ENCODE results near the gene HOXD9.

HOXD9 gene

DNA sequence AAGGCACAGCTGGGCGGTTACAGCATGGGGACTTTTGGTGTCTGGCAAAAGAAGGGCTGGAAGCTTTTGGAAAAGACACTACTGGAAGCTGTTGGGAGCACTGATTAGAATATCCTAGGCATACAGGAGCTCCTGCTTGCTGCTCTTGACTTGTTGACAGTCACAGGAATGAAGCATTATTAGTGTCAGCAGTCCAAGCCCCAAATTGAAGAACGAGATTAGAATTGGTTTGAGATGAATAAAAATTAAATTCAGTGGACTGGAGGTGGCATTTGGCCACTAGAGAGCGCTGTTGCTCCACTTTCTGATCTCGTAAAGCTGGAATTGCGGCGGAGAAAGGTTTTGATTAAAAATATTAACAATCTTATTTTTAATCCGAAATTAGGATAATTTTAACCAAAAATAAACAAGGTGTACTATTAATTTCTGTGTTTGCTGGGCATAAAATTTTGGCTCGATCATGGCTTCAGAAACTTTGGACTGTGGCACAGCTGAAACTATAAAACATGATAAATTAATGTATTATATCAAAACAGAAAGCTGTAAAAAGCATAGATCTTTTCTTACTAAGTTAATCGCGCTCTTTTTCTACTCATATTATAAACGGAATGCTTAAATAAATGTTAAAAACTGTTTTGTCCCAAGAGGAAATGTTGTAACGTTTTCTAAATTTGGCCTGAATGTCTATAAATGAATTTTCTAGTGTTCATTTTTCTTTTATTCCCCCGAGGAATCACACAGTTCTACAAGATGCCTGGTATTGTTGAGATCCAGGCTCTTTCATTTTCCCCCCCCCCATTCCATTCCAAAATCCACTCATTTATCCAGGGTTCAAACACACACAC is 4.6 kb downstream of the HOXD9 start:
- DNase-seq, result peak; percentile 83

DNA sequence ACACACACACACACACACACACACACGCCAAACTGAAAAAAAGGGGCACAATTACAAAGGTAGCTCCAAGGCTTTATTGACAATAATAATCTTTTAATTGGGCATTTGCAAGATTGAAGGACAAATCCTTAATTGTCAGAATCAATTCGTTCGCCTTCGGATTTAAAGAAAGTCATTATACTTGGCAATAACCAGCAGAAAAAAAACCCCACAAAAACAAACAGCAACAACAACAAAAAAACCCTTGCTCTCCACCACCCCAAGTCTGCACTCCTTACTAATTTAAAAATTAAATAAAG is 5.2 kb downstream of the HOXD9 start:
- no peak for DNase-seq

DNA sequence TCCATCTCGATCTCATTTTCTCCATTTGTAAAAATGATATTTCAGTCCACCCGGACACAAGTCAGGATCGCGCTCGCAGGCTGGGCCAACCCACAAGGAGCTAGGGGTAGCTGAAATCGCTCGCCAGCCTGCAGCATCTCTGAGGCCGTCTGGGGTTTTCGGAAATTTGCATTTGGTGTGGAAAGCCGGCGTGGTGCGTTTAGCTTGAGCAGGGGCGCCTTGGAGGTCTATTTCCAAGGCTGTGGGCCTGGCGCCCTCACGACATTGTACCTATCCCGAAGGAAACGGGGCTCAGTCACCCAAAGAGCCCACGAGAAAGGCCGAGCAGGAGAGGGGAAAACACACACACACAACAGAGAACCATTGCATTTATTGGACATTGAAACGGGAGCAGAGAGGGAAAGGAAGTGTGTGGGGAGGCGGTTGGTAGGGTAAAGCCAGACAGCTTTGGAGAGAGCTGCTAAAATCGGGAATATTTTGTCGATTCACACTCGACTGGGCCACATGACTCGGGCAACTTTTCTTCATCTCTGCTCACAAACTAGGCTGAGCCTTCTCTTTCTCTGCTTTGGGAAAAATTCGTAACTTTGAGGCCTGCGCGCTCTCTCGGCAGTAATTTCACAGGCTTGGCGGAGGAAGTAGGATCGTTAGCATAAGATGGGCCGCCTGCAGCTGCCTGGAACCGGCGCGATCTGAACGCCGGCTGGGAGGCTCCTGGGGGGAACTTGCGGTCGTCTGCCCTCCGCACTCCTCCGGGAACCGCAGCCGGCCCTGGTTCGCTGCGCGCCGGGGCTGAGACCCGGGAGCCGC is 5.9 kb downstream of the HOXD9 start:
- DNase-seq, result no peak

GRCh38 chr2:176128982-176129796 is 6.7 kb downstream of the HOXD9 start, which contains the start of gene HOXD8:
Gene HOXD8 (plus strand): TSS chr2:176129705. CDS start chr2:176130367, 662 bp downstream.
- DNase-seq, result peak; percentile 46

DNA sequence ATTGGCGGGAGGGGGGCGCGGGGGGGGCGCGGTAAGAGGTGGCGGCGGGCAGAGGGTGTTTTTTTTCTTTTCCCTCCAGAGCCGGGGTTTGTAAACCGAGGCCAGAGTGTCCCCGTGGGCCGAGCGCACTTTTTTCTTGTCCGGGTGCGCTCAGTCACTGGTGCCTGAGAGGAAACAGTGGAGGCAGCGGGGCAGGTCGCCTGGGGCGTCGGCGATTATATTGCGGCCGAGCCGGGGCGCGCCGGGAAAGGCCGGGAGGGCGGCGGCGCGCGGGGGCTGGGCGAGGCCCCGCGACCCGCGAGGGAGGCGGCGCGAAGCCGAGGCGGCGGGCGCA is 7.3 kb downstream of the HOXD9 start:
- DNase-seq, result no peak

DNA sequence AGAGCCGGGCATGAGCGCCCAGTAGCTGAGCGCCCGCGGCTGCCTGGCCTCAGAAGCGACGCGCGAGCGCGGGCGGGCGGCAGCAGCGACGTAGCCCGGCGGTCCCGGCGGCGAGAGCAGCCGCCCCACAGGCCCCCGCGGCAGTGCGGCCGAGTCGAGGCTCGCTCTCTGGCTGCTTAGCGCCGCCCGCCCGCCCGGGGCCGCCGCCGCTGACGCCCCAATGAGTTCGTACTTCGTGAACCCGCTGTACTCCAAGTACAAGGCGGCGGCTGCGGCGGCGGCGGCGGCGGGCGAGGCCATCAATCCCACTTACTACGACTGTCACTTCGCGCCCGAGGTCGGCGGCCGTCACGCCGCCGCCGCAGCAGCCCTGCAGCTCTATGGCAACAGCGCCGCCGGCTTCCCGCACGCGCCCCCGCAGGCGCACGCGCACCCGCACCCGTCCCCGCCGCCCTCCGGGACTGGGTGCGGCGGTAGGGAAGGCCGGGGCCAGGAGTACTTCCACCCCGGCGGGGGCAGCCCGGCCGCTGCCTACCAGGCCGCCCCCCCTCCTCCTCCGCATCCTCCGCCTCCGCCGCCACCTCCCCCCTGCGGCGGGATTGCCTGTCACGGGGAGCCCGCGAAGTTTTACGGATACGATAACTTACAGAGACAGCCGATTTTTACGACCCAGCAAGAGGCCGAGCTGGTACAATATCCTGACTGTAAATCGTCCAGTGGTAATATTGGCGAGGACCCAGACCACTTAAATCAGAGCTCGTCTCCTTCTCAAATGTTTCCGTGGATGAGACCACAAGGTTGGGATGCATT is 7.8 kb downstream of the HOXD9 start:
- DNase-seq, result peak; percentile 53

GRCh38 chr2:176130957-176131847 is 8.7 kb downstream of the HOXD9 start:
- no peak for DNase-seq

DNA sequence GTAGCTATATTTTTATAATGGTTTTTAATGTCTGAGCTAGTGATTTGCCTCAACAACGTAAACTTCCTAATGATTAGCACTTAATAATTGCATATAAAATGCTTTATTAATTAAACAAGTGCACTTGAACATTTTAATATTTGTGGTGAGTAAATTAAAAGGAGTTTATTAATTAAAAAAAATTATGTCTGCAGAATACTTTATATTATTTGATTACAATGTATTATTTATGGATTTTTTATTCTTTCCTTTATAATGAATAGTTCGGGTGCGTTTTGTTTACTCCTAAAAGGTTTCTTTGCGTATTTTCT is 9.3 kb downstream of the HOXD9 start:
- no peak for DNase-seq

GRCh38 chr2:176132205-176133171 is 10.0 kb downstream of the HOXD9 start:
- DNase-seq, result no peak

- no peak for DNase-seq
Measured at GRCh38 chr2:176133389-176133788, 10.9 kb downstream of the HOXD9 start.

DNA sequence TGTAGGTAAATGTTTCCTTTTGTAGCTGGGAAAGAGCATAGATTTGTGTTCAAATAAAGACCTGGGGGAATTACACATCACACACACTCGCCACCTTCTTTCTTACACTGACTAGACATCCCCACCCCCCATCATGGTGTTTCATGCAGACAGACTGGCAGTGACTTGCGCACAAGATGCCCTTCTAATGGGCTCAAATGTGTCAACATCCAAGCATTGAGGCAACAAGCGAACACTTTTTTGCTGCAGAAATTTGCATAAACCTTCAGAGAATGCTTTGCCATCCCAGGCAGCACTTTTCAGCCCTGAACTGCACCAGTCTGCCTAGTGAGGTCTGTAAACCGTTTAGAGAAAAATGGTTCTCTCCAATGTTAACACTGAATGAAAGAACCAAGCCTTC is 11.5 kb downstream of the HOXD9 start:
- DNase-seq, result no peak

GRCh38 chr2:176135035-176135440 is 12.5 kb downstream of the HOXD9 start:
- DNase-seq, result no peak

DNA sequence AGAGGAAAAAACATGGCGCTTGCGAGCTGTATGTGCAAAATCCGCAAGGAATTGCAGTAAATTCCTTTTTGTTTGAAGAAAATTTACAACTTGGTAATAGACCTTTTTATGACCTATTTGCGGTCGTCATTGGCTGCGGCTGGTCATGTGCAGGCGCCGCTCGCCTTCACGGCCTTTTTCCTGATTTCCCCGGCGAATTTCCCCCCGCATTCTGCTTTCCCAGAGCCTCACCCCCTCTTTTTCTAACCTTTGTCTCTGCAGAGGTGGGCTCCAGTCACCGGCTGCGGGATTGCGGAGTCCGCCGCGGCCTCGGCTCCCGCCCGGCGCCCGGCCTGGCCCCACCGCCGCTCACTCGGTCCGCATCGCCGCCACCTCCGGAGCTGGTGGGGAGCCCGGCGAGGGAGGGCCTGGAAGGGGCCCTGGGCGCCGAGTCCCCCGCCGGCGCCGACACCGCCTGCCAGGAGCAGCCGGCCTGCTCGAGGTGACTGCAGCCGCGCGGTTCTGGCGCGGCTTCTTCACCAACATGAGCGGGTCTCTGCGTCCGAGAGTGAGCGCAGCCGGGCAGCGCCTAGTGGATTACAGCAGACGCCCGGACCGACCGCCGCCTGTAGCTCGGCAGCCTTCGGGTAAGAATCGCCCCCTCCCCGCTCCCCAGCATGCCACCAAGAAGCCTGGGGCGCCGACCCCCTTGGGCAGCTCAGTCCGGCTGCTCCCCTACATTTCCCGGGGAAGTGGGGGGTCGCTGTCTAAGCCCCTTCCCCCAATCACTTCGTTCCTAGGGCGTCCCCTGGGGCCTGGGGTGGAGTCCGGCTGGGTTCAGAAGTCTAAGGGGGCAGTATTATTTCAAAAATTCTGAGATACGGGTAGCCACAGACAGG is 14.1 kb downstream of the HOXD9 start:
- no peak for DNase-seq

DNA sequence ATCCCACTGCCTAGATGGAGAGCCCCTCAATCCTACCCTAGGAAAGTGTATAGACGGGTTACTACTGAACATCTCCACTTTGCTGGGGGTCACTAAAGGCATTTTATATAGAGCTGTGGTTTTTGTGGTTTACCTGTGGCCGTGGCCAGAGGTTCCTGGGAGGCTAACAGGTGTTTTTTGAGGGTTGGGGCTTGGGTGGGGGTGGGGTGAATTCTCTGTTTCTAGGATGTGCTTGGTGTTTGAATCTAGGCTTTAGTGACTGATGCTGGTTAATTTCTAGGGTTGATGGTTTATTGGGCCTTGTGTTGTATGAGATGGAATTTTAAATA is 14.7 kb downstream of the HOXD9 start:
- no peak for DNase-seq

DNA sequence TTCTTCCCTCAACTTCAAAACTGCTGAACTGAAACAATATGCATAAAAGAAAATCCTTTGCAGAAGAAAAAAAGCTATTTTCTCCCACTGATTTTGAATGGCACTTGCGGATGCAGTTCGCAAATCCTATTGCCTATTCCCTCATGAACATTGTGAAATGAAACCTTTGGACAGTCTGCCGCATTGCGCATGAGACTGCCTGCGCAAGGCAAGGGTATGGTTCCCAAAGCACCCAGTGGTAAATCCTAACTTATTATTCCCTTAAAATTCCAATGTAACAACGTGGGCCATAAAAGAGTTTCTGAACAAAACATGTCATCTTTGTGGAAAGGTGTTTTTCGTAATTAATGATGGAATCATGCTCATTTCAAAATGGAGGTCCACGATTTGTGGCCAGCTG is 15.4 kb downstream of the HOXD9 start:
- DNase-seq, result no peak

- no peak for DNase-seq
Measured at GRCh38 chr2:176138526-176138922, 16.0 kb downstream of the HOXD9 start.

DNA sequence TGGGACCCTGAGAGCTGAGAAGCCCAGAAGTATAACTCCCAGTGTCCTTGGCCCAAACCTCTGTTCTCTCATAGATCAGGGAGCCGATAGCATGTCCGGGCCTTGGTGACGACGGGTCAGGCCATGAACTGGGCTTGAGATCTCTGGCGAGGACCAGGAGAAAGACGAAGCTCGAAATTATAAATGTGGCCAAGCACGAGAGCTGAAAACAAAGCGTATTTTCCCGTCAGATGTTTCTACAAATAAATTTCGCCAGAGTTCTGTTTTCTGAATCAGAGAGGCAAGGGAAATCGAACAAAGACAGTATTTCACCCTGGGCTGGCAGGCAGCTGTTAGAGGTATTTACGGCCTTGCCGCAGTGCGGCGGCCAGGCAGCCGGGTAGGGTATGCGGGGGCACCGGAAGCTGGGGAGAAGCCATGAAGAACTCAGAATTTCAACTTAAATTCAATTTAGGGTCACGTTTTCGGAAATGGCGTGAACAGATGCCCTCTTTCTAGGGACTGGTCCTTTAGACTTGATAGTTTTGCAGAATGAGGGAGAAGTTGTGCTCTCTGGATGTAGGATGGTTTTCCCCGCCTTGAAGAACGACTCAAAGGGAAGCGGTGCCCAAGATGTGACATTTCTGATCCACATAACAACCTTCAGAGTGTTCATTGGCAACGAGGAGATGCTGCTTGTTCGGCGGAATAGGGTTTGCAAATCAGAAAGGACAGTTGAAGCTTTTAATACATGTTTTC is 16.6 kb downstream of the HOXD9 start:
- no peak for DNase-seq

DNA sequence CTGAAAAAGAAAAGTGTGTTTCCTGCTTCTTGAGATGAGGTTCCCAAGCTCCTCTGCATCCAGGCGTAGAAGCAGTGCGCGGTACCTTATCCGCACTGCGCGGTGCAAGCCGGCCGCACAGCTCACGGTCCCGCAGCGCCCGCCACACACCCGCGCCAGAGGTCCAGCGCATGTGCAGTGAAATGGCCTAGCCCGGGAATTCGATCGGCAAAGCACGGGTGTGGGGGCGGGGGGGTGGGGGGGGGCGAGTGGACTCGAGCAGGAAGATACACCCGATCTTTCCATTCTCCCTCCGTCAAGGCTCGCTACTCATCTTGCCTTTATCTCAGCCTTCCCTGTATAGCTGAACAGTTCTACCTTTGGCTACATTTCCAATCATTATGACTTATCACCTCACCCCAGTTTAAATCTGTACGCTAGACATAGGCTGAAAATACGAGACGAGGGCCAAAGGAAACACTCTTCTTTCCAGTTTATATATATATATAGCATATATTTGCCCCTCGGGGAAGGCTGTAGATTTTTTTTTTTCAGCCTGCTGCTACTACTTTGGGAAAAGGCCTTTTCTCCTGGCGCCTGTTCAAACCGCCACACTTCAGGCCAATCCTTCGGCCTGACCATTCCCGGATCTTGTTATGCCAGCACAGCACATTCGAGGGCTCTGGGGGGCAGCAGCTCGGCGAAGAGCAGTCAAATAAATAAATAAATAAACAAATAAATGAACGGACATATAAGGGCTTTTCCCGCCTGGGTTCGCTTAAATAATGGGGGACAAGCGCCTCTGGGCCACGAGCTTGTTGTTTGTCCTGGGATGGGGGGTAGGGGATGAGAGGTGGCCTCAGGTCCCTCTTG is 17.4 kb downstream of the HOXD9 start:
- no peak for DNase-seq

Data from stimulated activated CD8-positive, alpha-beta memory T cell treated with anti-CD3 and anti-CD28 coated beads, Interleukin-4, amount 100 ng/mL, for 48 hours (primary cell).